HL-60/S4 treated with phorbol 12-myristate 13-acetate at 8.2 ng/mL for 4 days and 3 days (cell line): ENCODE measurements around the gene ZFYVE28.
"Not testable (repeated sequence)": the region's sequence is repeated elsewhere in the genome, so short reads cannot be mapped to it uniquely, and the experiment has no call there.

Experiments used
- in situ Hi-C: fragments of 300-500 bp; cut with MboI; formaldehyde crosslinking; loops from 2 replicates; pipeline ENCODE4 v1.15.0; 2022; ENCODE audit warnings: low sequenced_read_pairs

The ZFYVE28 gene

GRCh38 chr4:2393353-2394270, 24.8 kb downstream of the ZFYVE28 start:
- in situ Hi-C loops = no loop called here

- in situ Hi-C loops = no loop called here
Measured at GRCh38 chr4:2390784-2391421, 27.5 kb downstream of the ZFYVE28 start.

GRCh38 chr4:2390146-2390545, 28.3 kb downstream of the ZFYVE28 start:
- in situ Hi-C loops = no loop called here

- in situ Hi-C loops = no loop called here
Measured at GRCh38 chr4:2389691-2390090, 28.8 kb downstream of the ZFYVE28 start.

- in situ Hi-C loops = no loop called here
Measured at GRCh38 chr4:2388429-2389182, 29.8 kb downstream of the ZFYVE28 start.

GRCh38 chr4:2387829-2388228, 30.6 kb downstream of the ZFYVE28 start:
- in situ Hi-C loops = no loop called here

GRCh38 chr4:2387218-2387617, 31.2 kb downstream of the ZFYVE28 start:
- in situ Hi-C loops = no loop called here

- in situ Hi-C loops = no loop called here
Measured at GRCh38 chr4:2386717-2387116, 31.7 kb downstream of the ZFYVE28 start.

- in situ Hi-C loops = no loop called here
Measured at GRCh38 chr4:2385516-2385915, 32.9 kb downstream of the ZFYVE28 start.

GRCh38 chr4:2384245-2384644, 34.2 kb downstream of the ZFYVE28 start:
- in situ Hi-C loops = no loop called here

- in situ Hi-C loops = no loop called here
Measured at GRCh38 chr4:2383760-2384159, 34.7 kb downstream of the ZFYVE28 start.

- in situ Hi-C loops = not testable (repeated sequence)
Measured at GRCh38 chr4:2383220-2383631, 35.2 kb downstream of the ZFYVE28 start.

- in situ Hi-C loops = not testable (repeated sequence)
Measured at GRCh38 chr4:2382769-2383202, 35.7 kb downstream of the ZFYVE28 start.

GRCh38 chr4:2380589-2380988, 37.9 kb downstream of the ZFYVE28 start:
- in situ Hi-C loops = not testable (repeated sequence)

- in situ Hi-C loops = no loop called here
Measured at GRCh38 chr4:2378898-2379297, 39.5 kb downstream of the ZFYVE28 start.

- in situ Hi-C loops = no loop called here
Measured at GRCh38 chr4:2378401-2378800, 40.0 kb downstream of the ZFYVE28 start.

- in situ Hi-C loops = no loop called here
Measured at GRCh38 chr4:2377241-2377640, 41.2 kb downstream of the ZFYVE28 start.

GRCh38 chr4:2375427-2375826, 43.0 kb downstream of the ZFYVE28 start:
- in situ Hi-C loops = no loop called here

- in situ Hi-C loops = no loop called here
Measured at GRCh38 chr4:2373532-2373931, 44.9 kb downstream of the ZFYVE28 start.

- in situ Hi-C loops = no loop called here
Measured at GRCh38 chr4:2372488-2373030, 45.9 kb downstream of the ZFYVE28 start.
